GM12874 (cell line): ENCODE results near the gene APC2.

Experiments
- CTCF ChIP-seq: IDR thresholded peaks from 2 replicates; pipeline ENCODE4 v1.5.1; 2011; ENCODE audit warnings: low read depth, mild to moderate bottlenecking, control low read depth, low read length, moderate library complexity; ENCODE audit not compliant: insufficient read depth

Gene APC2

GRCh38 chr19:1481893-1482360 lies 32.0 kb downstream of the APC2 start:
- no peak for TF ChIP-seq CTCF

GRCh38 chr19:1482361-1483130 lies 32.6 kb downstream of the APC2 start:
- TF ChIP-seq CTCF = no peak

GRCh38 chr19:1483131-1483978 lies 33.4 kb downstream of the APC2 start:
- TF ChIP-seq CTCF = no peak

GRCh38 chr19:1483979-1484428 lies 34.1 kb downstream of the APC2 start:
- no peak for TF ChIP-seq CTCF

- no peak for TF ChIP-seq CTCF
Observed at GRCh38 chr19:1486720-1487575, 37.0 kb downstream of the APC2 start.

GRCh38 chr19:1487576-1488281 lies 37.8 kb downstream of the APC2 start:
- no peak for TF ChIP-seq CTCF
